Gastrocnemius medialis (tissue), 4 donors: ENCODE data around the gene CCL19.

Experiments
- CTCF ChIP-seq, 5 experiments: fragments of 450-650 bp in 3 of 5; fragments of 200-600 bp in 2 of 5; sonication (generic) in 2 of 5; IDR thresholded peaks in 4 of 5; conservative IDR thresholded peaks in 1 of 5; 1 replicate in 4 of 5; 2 replicates in 1 of 5; pipeline ENCODE4 v1.5.1; 2016 to 2019; ENCODE audit warnings: antibody characterized with exemption in 5 of 5, mild to moderate bottlenecking in 3 of 5, moderate library complexity in 3 of 5
- POLR2A ChIP-seq, 2 donors: fragments of 450-650 bp; IDR thresholded peaks; one replicate each; pipeline ENCODE4 v1.6.1; 2017; ENCODE audit warnings: antibody characterized with exemption in 2 of 2, mild to moderate bottlenecking in 2 of 2, moderate library complexity in 2 of 2

GRCh38 chr9:34687276-34688030, 3.6 kb downstream of the CCL19 start:
- TF ChIP-seq CTCF (IDR thresholded peaks at IDR 0.05 in 4 of 5, conservative IDR thresholded peaks at IDR 0.05 in 1 of 5): no peak
- no peak for TF ChIP-seq POLR2A (IDR thresholded peaks at IDR 0.05)
